Neutrophil (primary cell): ENCODE data around the gene ZC3H12D.

ENCODE experiments used
- H3K27ac ChIP-seq: fragments of 200-600 bp; sonication (generic); 2 replicates; pipeline ENCODE4 v1.5.1; 2016; ENCODE audit warnings: mild to moderate bottlenecking, moderate library complexity
- H3K27me3 ChIP-seq: fragments of 200-600 bp; sonication (generic); 2 replicates; pipeline ENCODE4 v1.6.0; 2016; ENCODE audit warnings: mild to moderate bottlenecking
- H3K36me3 ChIP-seq: fragments of 200-600 bp; sonication (generic); 2 replicates; pipeline ENCODE4 v1.5.1; 2017
- H3K4me1 ChIP-seq, 2 experiments: fragments of 200-600 bp in 1 of 2; sonication (generic) in 1 of 2; 1 replicate in 1 of 2; 2 replicates in 1 of 2; pipeline versions ENCODE4 v1.5.1 to v1.6.1; 2013 to 2016; ENCODE audit warnings: low read depth in 1 of 2, low read length in 1 of 2, mild to moderate bottlenecking in 1 of 2, moderate library complexity in 1 of 2; ENCODE audit not compliant: control insufficient read depth in 1 of 2, insufficient read depth in 1 of 2
- H3K4me3 ChIP-seq, 2 experiments: fragments of 200-600 bp in 1 of 2; sonication (generic) in 1 of 2; 1 replicate in 1 of 2; 2 replicates in 1 of 2; pipeline ENCODE4 v1.5.1; 2013 to 2016; ENCODE audit warnings: low read depth in 1 of 2, low read length in 1 of 2, mild to moderate bottlenecking in 1 of 2, moderate library complexity in 1 of 2
- H3K9me3 ChIP-seq: fragments of 200-600 bp; sonication (generic); 2 replicates; pipeline ENCODE4 v1.5.1; 2016
- TF ChIP-seq, protein P1 (sequence below): fragments of 200-600 bp; sonication (generic); IDR thresholded peaks from 2 replicates; pipeline ENCODE4 v1.5.1; 2016; ENCODE audit warnings: antibody characterized with exemption

Gene ZC3H12D

DNA sequence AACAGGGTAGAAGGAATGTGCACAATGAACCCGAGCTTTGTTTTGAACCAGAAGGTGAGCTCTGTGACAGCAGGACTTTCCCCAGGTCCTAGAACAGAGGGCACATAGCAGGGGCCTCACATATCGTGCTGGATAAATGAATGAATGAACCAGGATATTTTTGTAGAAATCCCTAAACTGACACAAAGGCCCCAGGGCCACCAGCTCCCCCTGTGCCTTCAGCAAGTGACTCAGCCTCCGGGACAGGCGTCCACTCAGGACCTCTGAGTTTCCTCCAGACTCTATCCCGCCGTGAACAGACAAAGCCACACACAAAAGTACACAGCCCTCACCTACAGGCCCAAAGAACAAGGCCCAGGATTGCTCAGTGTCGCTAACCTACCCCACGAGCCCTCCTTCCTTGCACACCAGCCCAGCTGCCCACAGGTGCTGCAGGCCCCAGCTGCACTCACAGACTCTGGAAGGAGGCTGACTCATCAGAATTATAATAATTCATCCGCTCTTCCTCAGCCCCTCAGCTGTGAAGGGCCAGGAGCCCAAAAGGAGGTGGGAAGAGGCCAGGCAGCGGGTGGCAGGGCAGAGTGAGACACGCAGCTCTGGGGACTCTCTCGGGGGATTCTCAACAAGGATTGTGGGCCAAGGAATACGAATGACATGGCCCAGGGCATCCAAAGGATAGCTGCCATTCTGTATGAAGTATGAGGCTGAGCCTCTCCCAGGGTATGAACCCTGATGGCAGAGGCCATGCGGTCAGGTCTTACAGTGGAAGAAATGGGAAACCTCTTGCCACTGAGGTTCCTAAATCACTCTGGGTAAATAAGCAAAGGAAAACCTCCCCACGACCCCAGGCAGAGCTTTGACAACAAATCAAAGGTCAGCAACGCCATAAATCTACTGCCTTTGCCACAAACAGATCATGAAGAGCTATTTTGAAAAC lies 43.8 kb downstream of the ZC3H12D start:
- no peaks in the 10 kb centered on the region for H3K4me1 ChIP-seq
- no peaks in the 10 kb centered on the region for H3K9me3 ChIP-seq
- no peaks in the 10 kb centered on the region for H3K27me3 ChIP-seq
- H3K27ac ChIP-seq = no peak overlapping the region
- H3K4me3 ChIP-seq = no peak overlapping the region
- TF ChIP-seq, protein P1, sequence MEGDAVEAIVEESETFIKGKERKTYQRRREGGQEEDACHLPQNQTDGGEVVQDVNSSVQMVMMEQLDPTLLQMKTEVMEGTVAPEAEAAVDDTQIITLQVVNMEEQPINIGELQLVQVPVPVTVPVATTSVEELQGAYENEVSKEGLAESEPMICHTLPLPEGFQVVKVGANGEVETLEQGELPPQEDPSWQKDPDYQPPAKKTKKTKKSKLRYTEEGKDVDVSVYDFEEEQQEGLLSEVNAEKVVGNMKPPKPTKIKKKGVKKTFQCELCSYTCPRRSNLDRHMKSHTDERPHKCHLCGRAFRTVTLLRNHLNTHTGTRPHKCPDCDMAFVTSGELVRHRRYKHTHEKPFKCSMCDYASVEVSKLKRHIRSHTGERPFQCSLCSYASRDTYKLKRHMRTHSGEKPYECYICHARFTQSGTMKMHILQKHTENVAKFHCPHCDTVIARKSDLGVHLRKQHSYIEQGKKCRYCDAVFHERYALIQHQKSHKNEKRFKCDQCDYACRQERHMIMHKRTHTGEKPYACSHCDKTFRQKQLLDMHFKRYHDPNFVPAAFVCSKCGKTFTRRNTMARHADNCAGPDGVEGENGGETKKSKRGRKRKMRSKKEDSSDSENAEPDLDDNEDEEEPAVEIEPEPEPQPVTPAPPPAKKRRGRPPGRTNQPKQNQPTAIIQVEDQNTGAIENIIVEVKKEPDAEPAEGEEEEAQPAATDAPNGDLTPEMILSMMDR = no peak
- H3K36me3 ChIP-seq = no peaks in the 10 kb centered on the region

GRCh38 chr6:149439626-149440025 lies 45.2 kb downstream of the ZC3H12D start:
- Histone ChIP-seq H3K36me3 (no peaks in the 10 kb centered on the region), H3K27ac (no peak overlapping the region), H3K9me3 (no peaks in the 10 kb centered on the region), H3K4me1 (no peaks in the 10 kb centered on the region), H3K4me3 (no peak overlapping the region), H3K27me3 (no peaks in the 10 kb centered on the region)
- TF ChIP-seq, protein P1 = no peak

GRCh38 chr6:149438855-149439254 lies 46.0 kb downstream of the ZC3H12D start:
- TF ChIP-seq, protein P1 = no peak
- H3K9me3 ChIP-seq = no peaks in the 10 kb centered on the region
- no peak overlapping the region for H3K27ac ChIP-seq
- no peaks in the 10 kb centered on the region for H3K4me1 ChIP-seq
- H3K4me3 ChIP-seq = no peak overlapping the region
- no peaks in the 10 kb centered on the region for H3K36me3 ChIP-seq
- H3K27me3 ChIP-seq = no peaks in the 10 kb centered on the region

DNA sequence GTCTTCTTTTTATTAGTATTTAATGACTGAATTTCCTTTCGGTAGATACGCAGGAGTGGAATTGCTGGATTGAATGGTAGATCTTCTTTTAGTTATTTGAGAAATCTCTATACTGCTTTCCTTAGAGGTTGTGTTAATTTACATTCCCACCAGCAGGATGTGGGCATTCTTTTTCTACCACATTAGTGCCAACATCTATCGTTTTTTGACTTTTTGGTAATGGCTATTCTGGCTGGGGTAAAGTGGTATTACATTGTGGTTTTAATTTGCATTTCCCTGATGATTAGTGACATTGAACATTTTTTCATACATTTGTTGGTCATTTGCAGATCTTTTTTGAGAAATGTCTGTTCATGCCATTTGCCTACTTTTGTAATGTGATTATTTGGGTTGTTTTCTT lies 47.6 kb downstream of the ZC3H12D start:
- no peaks in the 10 kb centered on the region for H3K4me1 ChIP-seq
- no peak overlapping the region for H3K4me3 ChIP-seq
- H3K27me3 ChIP-seq = no peaks in the 10 kb centered on the region
- no peaks in the 10 kb centered on the region for H3K36me3 ChIP-seq
- TF ChIP-seq, protein P1 = no peak
- H3K9me3 ChIP-seq = no peaks in the 10 kb centered on the region
- H3K27ac ChIP-seq = no peak overlapping the region

GRCh38 chr6:149436647-149437046 lies 48.2 kb downstream of the ZC3H12D start:
- no peaks in the 10 kb centered on the region for H3K27me3 ChIP-seq
- no peaks in the 10 kb centered on the region for H3K36me3 ChIP-seq
- no peak overlapping the region for H3K4me3 ChIP-seq
- H3K4me1 ChIP-seq = peaks cover 0 to 4% of the 10 kb centered on the region in 2 experiments
- TF ChIP-seq, protein P1 = no peak
- no peaks in the 10 kb centered on the region for H3K9me3 ChIP-seq
- no peak overlapping the region for H3K27ac ChIP-seq
